H1 (cell line): ENCODE measurements around the gene ALK. TPM values are rescaled to one million over a fixed set of nuclear protein-coding genes. Genes with fewer than 3 reads are reported as not detected.

ENCODE experiments used
- CHD2 ChIP-seq: IDR thresholded peaks from 2 replicates; pipeline ENCODE4 v1.6.1; 2012; ENCODE audit warnings: low read length, improper control_type of control experiment
- FOSL1 ChIP-seq: IDR thresholded peaks from 2 replicates; pipeline ENCODE4 v1.6.1; 2011; ENCODE audit warnings: mild to moderate bottlenecking, low read depth, low read length, moderate library complexity; ENCODE audit not compliant: insufficient read depth
- NANOG ChIP-seq: IDR thresholded peaks from 2 replicates; pipeline ENCODE4 v1.6.1; 2011; ENCODE audit warnings: low read length, low read depth, mild to moderate bottlenecking, inconsistent platforms; ENCODE audit not compliant: insufficient read depth, poor library complexity, severe bottlenecking
- SP4 ChIP-seq: IDR thresholded peaks from 2 replicates; pipeline ENCODE4 v1.6.1; 2012; ENCODE audit warnings: low read length, inconsistent platforms
- polyA plus RNA-seq, 7 experiments: library from polyadenylated mRNA; depleted of rRNA in 3 of 7; stranded (reverse) in 5 of 7; unstranded in 2 of 7; fragments of >200 nt in 5 of 7; fragments of 200-250 nt in 2 of 7; gene quantifications; 1 replicate in 5 of 7; 2 replicates in 1 of 7; 4 replicates in 1 of 7; pipeline versions ENCODE4 v1.2.1 to v1.2.3, GENCODE V29; 2011 to 2013; ENCODE audit warnings: missing spikeins in 2 of 7, mixed read lengths in 2 of 7
- total RNA-seq: library from RNA; stranded (reverse); fragmentation: NEBNext Ultra II Directional; extraction: Animal tissue kit (Norgen Biotek cat#: 25700); gene quantifications from 2 replicates; pipeline ENCODE4 v1.2.1, GENCODE V29; 2021

Gene ALK
- total and polyA plus RNA-seq, 2 of the 8 experiments (the other 6 are each of a cell fraction or from before 2014, with no cell fraction given) = 0.02 to 0.09 TPM

DNA sequence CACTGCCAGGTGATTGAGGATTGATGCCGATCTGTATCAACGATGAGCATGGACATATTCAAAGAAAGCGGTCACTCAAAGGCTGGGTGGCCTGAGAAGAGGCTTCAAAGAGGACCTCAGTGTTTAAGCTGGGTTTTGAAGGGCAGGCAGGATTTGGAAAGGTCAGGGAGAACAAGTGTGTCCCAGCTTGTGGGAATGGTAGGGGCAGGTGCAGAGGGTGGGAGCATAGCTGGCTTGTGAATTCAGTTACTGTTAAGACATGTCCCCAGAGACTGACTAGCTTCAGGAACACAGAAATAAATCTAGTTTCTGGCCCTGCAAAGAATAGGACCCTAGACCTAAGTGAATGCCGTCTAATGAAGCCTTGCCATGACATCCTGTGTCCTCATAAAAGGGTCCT, 442.7 kb downstream of the ALK start (continued):
- no peak for TF ChIP-seq NANOG
- no peak for TF ChIP-seq FOSL1
- TF ChIP-seq CHD2 = no peak
- no peak for TF ChIP-seq SP4
